IPS-18a (cell line): Measurements from ENCODE around the gene MAP1LC3A.

Source experiments
- H3K27ac ChIP-seq: one replicate; pipeline ENCODE4 v1.5.1; 2013; ENCODE audit warnings: low read length
- H3K27me3 ChIP-seq: one replicate; pipeline ENCODE4 v1.6.1; 2013; ENCODE audit warnings: mild to moderate bottlenecking, low read length; ENCODE audit not compliant: control insufficient read depth, insufficient read depth
- H3K36me3 ChIP-seq: one replicate; pipeline ENCODE4 v1.6.1; 2013; ENCODE audit warnings: low read depth, low read length; ENCODE audit not compliant: control insufficient read depth
- H3K4me1 ChIP-seq: one replicate; pipeline ENCODE4 v1.6.1; 2013; ENCODE audit warnings: low read depth, low read length; ENCODE audit not compliant: control insufficient read depth
- H3K4me3 ChIP-seq: one replicate; pipeline ENCODE4 v1.5.1; 2013; ENCODE audit warnings: low read length
- H3K9ac ChIP-seq: one replicate; pipeline ENCODE4 v1.6.1; 2013; ENCODE audit warnings: mild to moderate bottlenecking, low read length, moderate library complexity
- H3K9me3 ChIP-seq: one replicate; pipeline ENCODE4 v1.6.1; 2013; ENCODE audit warnings: low read depth, low read length; ENCODE audit not compliant: control insufficient read depth

The MAP1LC3A gene

GRCh38 chr20:34581341-34582184, 23.0 kb downstream of the MAP1LC3A start:
- H3K4me1 ChIP-seq = no peaks in the 10 kb centered on the region
- no peaks in the 10 kb centered on the region for H3K9me3 ChIP-seq
- no peak overlapping the region for H3K27ac ChIP-seq
- no peaks in the 10 kb centered on the region for H3K27me3 ChIP-seq
- H3K4me3 ChIP-seq = no peak overlapping the region
- peaks cover 8% of the 10 kb centered on the region for H3K36me3 ChIP-seq
- no peak overlapping the region for H3K9ac ChIP-seq

GRCh38 chr20:34582221-34582620, 23.7 kb downstream of the MAP1LC3A start:
- peaks cover 8% of the 10 kb centered on the region for H3K36me3 ChIP-seq
- no peaks in the 10 kb centered on the region for H3K4me1 ChIP-seq
- H3K27me3 ChIP-seq = no peaks in the 10 kb centered on the region
- no peak overlapping the region for H3K27ac ChIP-seq
- no peaks in the 10 kb centered on the region for H3K9me3 ChIP-seq
- H3K9ac ChIP-seq = no peak overlapping the region
- no peak overlapping the region for H3K4me3 ChIP-seq

- no peaks in the 10 kb centered on the region for H3K9me3 ChIP-seq
- no peak overlapping the region for H3K27ac ChIP-seq
- H3K36me3 ChIP-seq = peaks cover 8% of the 10 kb centered on the region
These were observed 24.4 kb downstream of the MAP1LC3A start for GRCh38 chr20:34582911-34583310.

GRCh38 chr20:34583544-34583943, 25.0 kb downstream of the MAP1LC3A start:
- no peak overlapping the region for H3K4me3 ChIP-seq

More at GRCh38 chr20:34582911-34583310, 24.4 kb downstream of the MAP1LC3A start:
- H3K27me3 ChIP-seq = no peaks in the 10 kb centered on the region
- H3K9ac ChIP-seq = no peak overlapping the region
- H3K4me1 ChIP-seq = no peaks in the 10 kb centered on the region
- no peak overlapping the region for H3K4me3 ChIP-seq

GRCh38 chr20:34585019-34585418, 26.5 kb downstream of the MAP1LC3A start:
- Histone ChIP-seq H3K4me1 (no peaks in the 10 kb centered on the region), H3K9me3 (no peaks in the 10 kb centered on the region), H3K27ac (no peak overlapping the region), H3K4me3 (no peak overlapping the region), H3K36me3 (peaks cover 8% of the 10 kb centered on the region), H3K27me3 (no peaks in the 10 kb centered on the region), H3K9ac (no peak overlapping the region)

More at GRCh38 chr20:34583544-34583943, 25.0 kb downstream of the MAP1LC3A start:
- no peaks in the 10 kb centered on the region for H3K27me3 ChIP-seq
- no peaks in the 10 kb centered on the region for H3K9me3 ChIP-seq
- peaks cover 8% of the 10 kb centered on the region for H3K36me3 ChIP-seq
- H3K4me1 ChIP-seq = no peaks in the 10 kb centered on the region
- H3K9ac ChIP-seq = no peak overlapping the region
- no peak overlapping the region for H3K27ac ChIP-seq

GRCh38 chr20:34586488-34587163, 28.1 kb downstream of the MAP1LC3A start:
- no peak overlapping the region for H3K4me3 ChIP-seq
- H3K27me3 ChIP-seq = no peaks in the 10 kb centered on the region
- H3K9ac ChIP-seq = no peak overlapping the region
- H3K36me3 ChIP-seq = peaks cover 5% of the 10 kb centered on the region
- no peaks in the 10 kb centered on the region for H3K9me3 ChIP-seq
- no peak overlapping the region for H3K27ac ChIP-seq
- H3K4me1 ChIP-seq = no peaks in the 10 kb centered on the region

- no peaks in the 10 kb centered on the region for H3K4me1 ChIP-seq
- no peak overlapping the region for H3K4me3 ChIP-seq
- H3K27ac ChIP-seq = no peak overlapping the region
- H3K36me3 ChIP-seq = no peaks in the 10 kb centered on the region
- H3K9me3 ChIP-seq = no peaks in the 10 kb centered on the region
- no peaks in the 10 kb centered on the region for H3K27me3 ChIP-seq
- no peak overlapping the region for H3K9ac ChIP-seq
These were observed 37.1 kb downstream of the MAP1LC3A start for GRCh38 chr20:34595377-34596184.

- Histone ChIP-seq H3K4me1 (no peaks in the 10 kb centered on the region), H3K27ac (no peak overlapping the region), H3K36me3 (no peaks in the 10 kb centered on the region), H3K4me3 (no peak overlapping the region), H3K9me3 (no peaks in the 10 kb centered on the region), H3K27me3 (no peaks in the 10 kb centered on the region), H3K9ac (no peak overlapping the region)
These were observed 42.6 kb downstream of the MAP1LC3A start for GRCh38 chr20:34600892-34601653.

- Histone ChIP-seq H3K36me3 (no peaks in the 10 kb centered on the region), H3K27me3 (no peaks in the 10 kb centered on the region), H3K27ac (no peak overlapping the region), H3K4me3 (no peak overlapping the region), H3K9ac (no peak overlapping the region), H3K4me1 (no peaks in the 10 kb centered on the region), H3K9me3 (no peaks in the 10 kb centered on the region)
These were observed 46.7 kb downstream of the MAP1LC3A start for GRCh38 chr20:34604980-34605788.

GRCh38 chr20:34607066-34607465, 48.5 kb downstream of the MAP1LC3A start:
- Histone ChIP-seq H3K27ac (no peak overlapping the region), H3K4me1 (no peaks in the 10 kb centered on the region), H3K4me3 (no peak overlapping the region), H3K36me3 (no peaks in the 10 kb centered on the region), H3K9ac (no peak overlapping the region), H3K27me3 (no peaks in the 10 kb centered on the region), H3K9me3 (no peaks in the 10 kb centered on the region)
